Stimulated activated naive CD8-positive, alpha-beta T cell treated with anti-CD3 and anti-CD28 coated beads, Interleukin-15, Interleukin-2, amounts not matched to agents 100 U/mL and 50 U/mL, for 24 hours (primary cell): ENCODE results near the gene DHCR7.
A peak's percentile ranks its signal among the peaks of the same experiment; 100 is the strongest.

Experiments
- ATAC-seq: fragments of 150-1000 bp; cut with Tn5 transposase; one replicate; pipeline ENCODE4 v1.10.0; 2021
- DNase-seq: peaks from one replicate; pipeline ENCODE4 v3.0.0; 2021

Gene DHCR7

DNA sequence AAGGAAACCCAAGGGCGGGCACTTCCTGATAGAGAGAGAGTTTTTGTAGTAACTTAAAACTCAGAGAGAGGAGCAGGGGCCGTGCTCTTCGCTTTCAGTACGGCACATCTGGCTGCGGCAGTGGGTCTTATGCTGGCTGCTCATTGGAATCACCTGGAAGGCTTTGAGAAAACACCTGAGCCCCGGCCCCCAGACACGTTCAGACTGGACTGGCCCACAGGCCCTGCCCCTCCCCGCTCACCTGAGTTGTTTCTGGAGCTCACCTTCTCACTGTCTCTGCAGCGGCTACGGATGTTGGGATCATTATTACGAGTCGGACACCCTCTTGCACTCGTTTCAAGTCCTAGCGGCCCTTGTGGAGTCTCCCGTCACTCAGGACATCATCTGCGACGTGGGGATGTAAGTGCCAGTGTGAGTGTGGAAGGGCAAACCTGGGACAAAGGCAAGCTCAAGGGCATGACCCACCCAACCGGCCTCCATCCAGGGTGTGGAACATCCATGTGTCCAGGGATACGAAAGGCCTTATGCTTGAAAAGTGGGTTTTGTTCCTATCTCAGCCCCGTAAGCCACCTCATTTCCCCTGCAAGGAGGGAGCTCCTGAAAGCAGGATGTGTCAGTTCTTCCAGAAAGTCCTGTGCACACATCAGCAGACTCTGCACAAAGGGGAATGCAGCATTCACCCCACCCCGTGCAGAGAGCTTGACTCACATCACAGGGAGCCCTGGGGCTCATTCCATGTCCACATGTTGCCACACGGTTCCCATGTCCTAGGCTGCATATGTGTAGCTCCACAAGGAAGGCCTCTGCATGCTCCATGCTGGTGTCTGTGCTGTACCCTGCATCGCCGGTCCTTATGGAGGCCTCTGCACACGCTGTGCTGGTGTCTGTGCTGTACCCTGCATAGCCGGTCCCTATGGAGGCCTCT, 10.2 kb upstream of the DHCR7 start:
- no peak for DNase-seq
- no peak for ATAC-seq

GRCh38 chr11:71456831-71457230, 8.6 kb upstream of the DHCR7 start:
- no peak for DNase-seq
- no peak for ATAC-seq

- no peak for ATAC-seq
- DNase-seq, result no peak
These were observed 8.1 kb upstream of the DHCR7 start for GRCh38 chr11:71456294-71456693.

DNA sequence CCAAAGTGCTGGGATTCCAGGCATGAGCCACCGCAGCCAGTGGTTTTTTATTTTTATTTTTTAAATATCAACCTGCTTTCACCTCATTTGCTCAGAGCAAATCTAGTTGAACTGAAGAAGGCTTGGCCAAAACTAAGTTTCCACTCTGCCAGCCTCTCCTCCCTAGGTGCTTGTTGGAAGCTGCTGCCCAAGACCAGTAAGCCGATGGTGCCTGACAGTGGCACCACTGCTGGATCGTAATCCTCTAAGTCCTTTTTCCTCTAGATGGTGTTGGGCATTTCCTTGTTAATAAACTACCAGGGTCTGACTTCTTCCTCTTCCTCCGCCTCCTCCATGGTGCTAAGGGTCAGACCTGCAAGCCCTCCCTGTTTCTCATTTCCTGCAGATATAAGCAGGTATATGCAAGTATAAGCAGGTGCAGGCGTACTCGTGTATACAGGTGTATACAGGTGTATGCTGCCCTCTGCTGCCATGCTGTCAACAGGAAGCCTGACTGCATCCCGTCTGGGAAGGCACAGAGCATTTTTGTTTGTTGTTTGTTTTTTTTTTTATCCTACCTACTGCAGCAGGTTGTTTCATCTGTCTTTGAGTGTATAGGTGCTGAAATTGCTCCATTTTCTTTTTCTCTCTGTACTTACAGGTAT, 6.4 kb upstream of the DHCR7 start:
- ATAC-seq (no peak), DNase-seq (no peak)

DNA sequence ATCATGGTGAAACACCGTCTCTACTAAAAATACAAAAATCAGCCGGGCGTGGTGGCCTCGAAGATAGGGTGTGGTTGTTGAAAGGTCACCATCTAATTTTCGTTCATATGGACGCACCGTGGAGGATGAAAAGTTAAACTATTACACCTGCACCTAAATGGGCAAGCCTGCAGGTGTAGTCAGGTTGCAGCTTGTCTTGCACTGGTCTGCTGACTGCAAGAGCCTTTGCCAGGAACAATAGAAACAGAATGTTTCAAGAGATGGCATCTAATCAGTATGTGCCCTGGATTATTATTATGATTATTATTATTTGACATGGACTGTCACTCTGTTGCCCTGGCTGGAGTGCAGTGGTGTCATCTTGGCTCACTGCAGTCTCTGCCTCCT, 5.7 kb upstream of the DHCR7 start:
- DNase-seq (no peak), ATAC-seq (no peak)

DNA sequence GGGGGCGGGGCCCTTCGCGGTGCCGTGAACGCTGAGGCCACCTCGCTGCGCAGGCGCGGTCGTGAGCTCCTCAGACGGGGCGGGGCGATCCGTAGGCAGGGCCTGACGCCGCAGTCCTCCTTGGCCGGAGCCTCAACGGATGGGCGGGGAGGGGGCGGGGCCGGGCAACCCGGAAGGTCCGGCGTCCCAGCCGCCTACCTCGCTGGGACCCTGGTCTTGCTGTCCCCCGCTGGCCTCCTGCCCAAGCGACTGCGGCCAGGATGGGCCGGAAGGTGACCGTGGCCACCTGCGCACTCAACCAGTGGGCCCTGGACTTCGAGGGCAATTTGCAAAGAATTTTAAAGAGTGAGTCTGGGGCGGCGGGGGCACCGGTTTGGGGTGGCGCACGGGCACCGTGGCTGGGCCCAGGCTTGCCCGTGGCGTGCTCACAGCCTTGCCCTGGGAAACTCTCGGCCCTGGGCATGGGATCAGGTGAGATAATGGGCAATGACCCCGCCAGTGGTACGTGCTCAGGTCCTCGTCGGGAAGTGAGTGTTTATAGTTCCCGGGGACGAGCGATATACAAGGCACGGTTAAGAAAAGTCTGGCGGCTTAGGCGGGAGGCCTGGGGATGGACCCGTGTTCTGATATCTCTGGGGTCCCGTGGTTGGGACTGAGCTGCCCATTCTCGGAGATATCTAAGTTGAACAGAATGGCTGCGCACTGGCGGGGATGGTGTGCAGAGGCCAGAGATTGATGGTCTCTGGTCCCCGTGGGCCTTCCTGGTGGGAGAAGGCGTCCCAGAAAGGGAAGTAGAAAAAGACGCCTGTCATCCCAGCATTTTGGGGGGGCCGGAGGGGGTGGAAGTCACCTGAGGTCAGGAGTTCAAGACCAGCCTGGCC, 5.1 kb upstream of the DHCR7 start, which contains the start of gene NADSYN1:
NADSYN1 (plus strand) TSS at position 167 of the 881 bp plus-strand sequence; CDS start at position 261, 94 bp downstream.
- ATAC-seq (peak; percentile 76), DNase-seq (peak; percentile 97)

DNA sequence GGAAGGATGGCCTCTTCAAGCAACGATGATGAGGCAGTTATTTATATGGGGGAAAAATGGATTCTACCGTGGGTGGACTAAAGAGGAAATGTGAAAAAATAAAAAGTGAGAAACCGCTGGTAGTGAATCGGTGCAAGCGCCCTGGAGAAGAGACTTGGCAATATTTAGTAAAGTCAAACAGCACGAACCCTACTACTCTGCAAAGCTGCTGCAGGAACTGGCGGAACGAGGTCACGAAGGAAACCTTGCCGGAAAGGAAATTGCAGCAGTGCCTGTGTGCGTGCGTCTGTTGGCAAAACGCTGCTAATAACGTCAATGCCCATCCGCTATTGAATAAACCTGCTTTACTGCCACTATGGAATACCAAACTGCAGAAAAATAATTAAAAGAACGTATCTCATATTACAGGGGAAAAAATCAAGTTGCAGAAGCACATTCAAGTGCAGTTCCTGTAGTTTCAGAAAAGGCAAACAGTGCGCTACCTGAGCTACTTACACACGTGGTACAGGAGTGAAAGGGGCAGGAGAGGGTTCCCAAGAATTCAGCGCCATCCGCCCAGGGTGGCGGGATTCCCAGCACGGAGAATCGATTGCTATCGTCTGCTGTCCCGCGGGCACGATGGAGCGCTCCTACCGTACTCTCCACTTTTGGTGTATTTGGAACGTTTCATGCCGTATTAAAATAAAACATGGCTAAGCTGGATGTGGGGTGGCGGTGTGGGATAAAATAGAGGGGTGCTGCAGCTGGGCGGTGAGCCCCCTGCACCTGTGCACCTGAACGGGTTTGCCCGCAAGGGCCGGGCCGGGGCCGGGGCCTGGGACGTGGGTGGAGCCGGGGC, 4.2 kb upstream of the DHCR7 start:
- ATAC-seq, result peak; percentile 5
- peak; percentile 54 for DNase-seq

GRCh38 chr11:71451596-71452198, 3.5 kb upstream of the DHCR7 start:
- no peak for DNase-seq

DNA sequence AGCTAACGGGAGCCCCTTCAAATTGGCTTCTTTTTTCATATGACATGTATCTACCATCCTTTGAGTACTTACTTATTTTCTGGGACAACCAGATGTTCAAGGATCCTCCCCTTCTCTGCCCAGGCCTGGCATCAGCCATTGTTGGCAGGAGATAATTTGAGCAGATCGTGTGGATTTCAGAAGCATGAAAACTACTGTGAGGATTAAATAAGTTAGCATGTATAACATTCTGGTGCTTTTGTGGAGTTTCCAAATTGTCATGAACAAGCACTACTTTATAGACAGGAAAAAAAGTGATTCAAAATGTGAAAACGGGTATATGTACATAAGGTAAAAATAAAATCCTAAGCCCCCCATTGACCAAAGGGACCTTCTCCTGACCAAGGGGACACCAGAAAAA, 2.7 kb upstream of the DHCR7 start:
- no peak for DNase-seq
- no peak for ATAC-seq

More at GRCh38 chr11:71451596-71452198, 3.5 kb upstream of the DHCR7 start:
- ATAC-seq, result no peak

- DNase-seq (no peak), ATAC-seq (no peak)
These were observed 2.3 kb upstream of the DHCR7 start for GRCh38 chr11:71450507-71450906.

DNA sequence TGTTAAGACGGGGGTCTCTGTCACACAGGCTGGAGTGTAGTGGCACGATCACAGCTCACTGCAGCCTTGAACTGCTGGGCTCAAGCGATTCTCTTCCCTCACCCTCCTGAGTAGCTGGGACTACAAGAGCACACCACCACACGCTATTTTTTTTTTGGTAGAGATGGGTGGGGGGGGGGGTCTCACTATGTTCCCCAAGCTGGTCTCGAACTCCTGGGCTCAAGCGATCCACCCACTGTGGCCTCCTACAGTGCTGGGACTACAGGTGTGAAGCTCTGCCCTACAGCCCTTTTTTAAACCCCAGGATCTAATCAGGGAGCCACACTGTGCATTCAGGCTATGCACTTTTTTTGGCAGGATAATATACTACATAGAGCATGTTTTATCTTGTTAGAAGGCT, 1.4 kb upstream of the DHCR7 start:
- DNase-seq (no peak), ATAC-seq (no peak)

DNA sequence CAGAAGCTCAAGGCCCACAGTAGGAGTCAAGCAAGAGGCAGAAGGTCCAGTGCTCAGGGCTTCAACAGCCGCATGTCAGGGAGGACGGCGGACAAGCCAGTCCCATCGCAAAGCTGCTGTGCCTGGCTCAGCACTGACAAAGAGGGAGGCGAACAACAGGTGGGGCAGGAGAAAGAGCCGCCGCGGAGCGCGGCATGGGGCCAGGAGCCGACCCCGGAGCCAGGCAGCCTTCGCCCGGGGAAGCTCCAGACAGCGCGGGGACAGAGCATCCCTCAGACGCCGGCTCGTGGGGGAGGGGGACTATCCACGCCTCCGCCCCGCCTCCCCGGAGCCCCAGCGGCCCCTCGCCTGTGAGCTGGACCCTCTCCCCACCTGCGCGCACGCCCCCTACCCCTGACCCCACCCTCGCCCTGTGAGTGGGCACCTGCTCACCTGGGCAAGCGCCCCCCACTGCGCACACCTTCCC, 369 bp downstream of the DHCR7 start:
- ATAC-seq (peak; percentile 19), DNase-seq (peak; percentile 51)

- ATAC-seq (no peak), DNase-seq (no peak)
These were observed 1.1 kb downstream of the DHCR7 start for GRCh38 chr11:71446942-71447688.

DNA sequence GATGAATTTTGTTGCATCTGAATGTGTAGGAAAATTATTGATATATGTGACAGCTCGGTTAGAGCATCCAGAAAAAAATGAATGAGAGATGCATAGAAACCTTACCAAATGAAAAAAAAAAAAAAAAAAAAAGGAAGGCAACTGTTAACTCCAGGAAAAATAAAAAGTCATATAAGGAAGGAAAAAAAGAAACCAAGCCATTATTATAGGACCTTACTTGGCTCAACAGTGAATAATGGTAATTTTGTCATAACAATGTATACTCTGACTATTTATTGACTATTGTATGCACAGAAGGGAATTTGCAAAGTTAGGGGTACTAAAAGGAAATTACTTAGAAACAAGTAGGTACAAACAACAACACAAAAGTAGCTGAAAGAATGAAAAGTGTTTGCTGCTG, 2.0 kb downstream of the DHCR7 start:
- DNase-seq (no peak), ATAC-seq (no peak)

GRCh38 chr11:71444811-71445210, 3.4 kb downstream of the DHCR7 start:
- ATAC-seq (no peak), DNase-seq (no peak)

DNA sequence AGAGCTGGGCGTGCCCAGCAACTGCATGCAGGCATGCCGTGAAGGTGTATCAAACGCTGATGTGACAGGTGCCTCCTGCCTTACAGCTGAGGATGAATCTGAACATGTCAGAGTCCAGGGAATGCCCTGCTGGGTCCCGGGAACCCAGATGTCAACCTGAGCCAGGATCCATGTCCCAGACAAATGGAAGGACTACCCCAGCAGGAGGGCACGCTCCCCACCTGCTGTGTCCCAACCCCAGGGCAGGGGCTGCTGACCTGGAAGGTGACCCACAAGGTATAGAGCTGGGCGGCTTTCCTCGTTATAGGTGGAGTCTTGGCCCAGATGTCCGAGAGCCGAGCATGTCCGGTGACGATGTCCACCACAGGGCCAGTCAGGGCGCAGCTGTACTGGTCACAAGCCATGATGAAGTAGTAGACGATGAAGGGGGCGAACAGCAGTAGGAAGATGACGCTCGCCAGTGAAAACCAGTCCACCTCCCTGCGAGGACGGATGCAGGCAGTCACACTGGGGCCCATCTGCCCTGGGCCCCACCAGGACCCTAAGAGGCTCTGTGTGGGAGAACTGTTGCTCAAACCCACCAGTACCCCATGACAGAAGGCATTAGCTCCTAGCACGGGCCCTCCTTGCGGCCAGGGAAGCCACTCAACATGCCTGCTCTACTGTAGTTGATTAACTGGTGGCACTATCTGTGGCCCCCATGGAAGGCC, 4.3 kb downstream of the DHCR7 start:
- ATAC-seq, result no peak

GRCh38 chr11:71442880-71443279, 5.3 kb downstream of the DHCR7 start:
- ATAC-seq, result no peak
- DNase-seq, result no peak

More for the DNA sequence above, 4.3 kb downstream of the DHCR7 start:
- no peak for DNase-seq

GRCh38 chr11:71442123-71442522, 6.1 kb downstream of the DHCR7 start:
- DNase-seq (no peak), ATAC-seq (no peak)

GRCh38 chr11:71441251-71441650, 6.9 kb downstream of the DHCR7 start:
- no peak for ATAC-seq
- no peak for DNase-seq
